ENCODE measurements around the gene CNTD1. TPM values are rescaled to one million over a fixed set of nuclear protein-coding genes. Genes with fewer than 3 reads are reported as not detected.

Gene CNTD1
- total RNA-seq, 4 donors from 2014 or later: 0.09 to 2.9 TPM; not detected in 2

DNA sequence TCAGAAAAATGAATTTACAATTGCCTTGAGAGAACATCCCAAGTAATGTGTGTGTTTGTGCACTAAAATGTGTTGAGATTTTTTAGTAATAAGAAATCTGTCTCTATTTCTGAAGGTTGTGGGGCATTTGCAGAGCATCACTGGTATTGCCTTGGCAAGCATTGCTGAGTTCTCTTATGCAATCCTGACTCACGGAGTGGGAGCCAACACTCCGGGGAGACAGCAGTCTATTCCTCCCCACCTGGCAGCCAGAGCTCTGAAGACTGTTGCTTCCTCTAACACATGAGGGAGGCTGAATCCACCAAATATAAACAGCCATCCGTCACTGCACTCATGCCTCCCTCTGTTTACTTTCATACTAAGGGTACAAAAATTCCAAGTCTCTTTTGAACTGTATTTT, 10.6 kb downstream of the CNTD1 start:
- DNase-seq (ENCODE audit: low spot score) (no peak), ATAC-seq (ENCODE audit: low FRiP score) (peak; percentile 97)
- TF ChIP-seq, protein P1, sequence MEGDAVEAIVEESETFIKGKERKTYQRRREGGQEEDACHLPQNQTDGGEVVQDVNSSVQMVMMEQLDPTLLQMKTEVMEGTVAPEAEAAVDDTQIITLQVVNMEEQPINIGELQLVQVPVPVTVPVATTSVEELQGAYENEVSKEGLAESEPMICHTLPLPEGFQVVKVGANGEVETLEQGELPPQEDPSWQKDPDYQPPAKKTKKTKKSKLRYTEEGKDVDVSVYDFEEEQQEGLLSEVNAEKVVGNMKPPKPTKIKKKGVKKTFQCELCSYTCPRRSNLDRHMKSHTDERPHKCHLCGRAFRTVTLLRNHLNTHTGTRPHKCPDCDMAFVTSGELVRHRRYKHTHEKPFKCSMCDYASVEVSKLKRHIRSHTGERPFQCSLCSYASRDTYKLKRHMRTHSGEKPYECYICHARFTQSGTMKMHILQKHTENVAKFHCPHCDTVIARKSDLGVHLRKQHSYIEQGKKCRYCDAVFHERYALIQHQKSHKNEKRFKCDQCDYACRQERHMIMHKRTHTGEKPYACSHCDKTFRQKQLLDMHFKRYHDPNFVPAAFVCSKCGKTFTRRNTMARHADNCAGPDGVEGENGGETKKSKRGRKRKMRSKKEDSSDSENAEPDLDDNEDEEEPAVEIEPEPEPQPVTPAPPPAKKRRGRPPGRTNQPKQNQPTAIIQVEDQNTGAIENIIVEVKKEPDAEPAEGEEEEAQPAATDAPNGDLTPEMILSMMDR (IDR thresholded peaks at IDR 0.05): no peak

DNA sequence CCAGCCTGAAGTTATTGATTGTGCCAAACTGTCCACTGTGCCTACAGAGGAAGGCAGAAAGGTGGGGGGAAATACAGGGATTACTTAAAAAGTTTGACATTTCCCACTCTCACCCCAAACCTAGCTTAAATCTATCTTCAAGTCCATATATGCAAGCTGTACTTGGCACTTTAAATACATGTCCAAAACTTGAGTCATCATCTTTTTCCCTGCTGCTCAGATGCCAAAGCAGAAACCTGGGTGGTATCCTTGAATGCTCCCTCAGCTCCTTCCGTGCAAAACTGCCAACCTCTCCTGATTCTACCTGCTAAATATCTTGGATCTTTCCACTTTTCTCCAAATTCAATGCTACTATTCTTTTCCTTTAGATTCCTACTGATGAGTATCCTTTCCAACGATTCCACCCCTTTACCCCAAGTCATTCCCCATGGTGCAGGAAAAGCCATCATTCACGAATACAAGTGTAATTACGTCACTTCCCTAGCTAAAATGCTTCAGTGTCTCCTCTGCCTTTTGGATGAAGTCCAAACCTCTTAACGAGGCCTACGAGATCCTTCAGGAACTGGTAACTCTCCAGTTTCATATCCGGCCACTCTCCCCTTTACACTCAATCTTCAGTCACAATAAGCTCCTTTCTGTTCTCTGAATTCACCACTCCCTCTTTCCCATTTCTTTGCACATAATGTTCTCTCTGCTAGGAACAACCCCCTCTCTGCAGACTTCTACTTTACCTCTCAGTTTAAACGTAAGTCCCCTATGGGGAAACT, 16.2 kb downstream of the CNTD1 start:
- TF ChIP-seq, protein P1 (IDR thresholded peaks at IDR 0.05): no peak
- ATAC-seq (ENCODE audit: low FRiP score) (peak; percentile 70), DNase-seq (ENCODE audit: low spot score) (no peak)

DNA sequence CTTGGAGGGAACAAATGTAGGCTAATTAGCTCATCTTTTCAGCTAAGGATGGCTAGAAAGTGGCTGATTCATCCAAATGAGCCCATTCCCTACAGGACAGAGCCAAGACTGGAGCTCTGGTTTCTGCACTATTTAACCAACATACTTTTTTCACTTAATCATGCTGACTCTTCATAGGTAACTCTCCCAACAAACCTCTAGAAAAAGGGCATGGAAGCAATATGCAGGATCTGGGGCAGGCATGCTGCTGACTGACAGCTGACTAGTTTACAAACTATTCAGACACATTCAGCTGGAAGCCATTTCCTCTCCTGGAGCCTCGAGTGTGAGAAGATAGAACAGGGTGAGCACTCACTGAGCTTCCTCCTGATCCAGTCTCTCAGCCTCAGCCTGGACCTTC, 19.2 kb downstream of the CNTD1 start:
- TF ChIP-seq, protein P1 (IDR thresholded peaks at IDR 0.05): no peak
- ATAC-seq (ENCODE audit: low FRiP score): no peak
- no peak for DNase-seq (ENCODE audit: low spot score)

DNA sequence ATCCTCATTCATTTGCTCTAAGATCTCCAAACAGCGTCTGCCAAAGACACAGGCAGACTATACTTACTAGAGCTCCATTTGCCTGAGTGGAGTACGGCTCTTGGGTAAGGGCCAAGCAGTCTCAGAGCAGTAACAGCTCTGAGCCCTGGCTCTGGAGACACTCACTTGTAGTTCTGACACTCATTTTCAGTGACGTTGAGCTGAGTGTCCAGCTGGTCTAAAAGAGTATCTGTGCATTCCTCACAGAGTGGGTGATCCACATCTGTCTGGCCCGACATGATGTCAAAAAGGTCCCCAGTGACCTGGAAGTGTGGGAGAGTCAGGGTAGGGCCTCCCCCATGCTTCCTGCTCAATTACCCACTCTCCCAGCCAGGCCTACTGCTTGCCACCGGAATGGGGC, 19.7 kb downstream of the CNTD1 start:
- ATAC-seq (ENCODE audit: low FRiP score) (no peak), DNase-seq (ENCODE audit: low spot score) (no peak)
- TF ChIP-seq, protein P1 (IDR thresholded peaks at IDR 0.05): no peak

DNA sequence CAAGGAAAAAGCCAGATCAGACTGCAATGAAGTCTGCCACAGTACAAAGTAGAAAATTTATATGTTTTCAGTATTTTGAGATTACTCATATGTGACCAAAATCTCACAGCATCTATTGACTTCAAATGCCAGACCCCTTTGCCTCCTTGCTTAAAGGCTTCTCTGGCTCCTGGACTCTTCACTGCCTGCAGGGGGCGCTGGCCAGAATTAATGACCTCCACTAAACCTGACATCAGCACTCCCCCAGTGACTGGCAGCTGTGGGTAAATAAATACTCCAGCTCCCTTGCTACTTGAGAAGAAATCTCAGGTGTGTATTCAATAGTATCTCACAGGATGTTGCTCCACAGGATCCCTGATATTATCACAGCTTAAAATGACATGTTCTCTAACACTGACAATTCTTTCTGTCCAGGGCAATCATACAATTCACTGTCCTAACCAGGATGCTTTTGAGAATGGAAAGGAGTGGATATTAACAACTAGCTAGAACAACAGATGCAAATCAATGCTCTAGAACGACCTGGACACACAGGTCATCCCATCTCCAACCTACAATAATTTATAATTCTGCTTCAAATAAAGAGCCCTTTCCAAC, 21.4 kb downstream of the CNTD1 start:
- ATAC-seq (ENCODE audit: low FRiP score) (no peak), DNase-seq (ENCODE audit: low spot score) (no peak)
- TF ChIP-seq, protein P1 (IDR thresholded peaks at IDR 0.05): no peak

DNA sequence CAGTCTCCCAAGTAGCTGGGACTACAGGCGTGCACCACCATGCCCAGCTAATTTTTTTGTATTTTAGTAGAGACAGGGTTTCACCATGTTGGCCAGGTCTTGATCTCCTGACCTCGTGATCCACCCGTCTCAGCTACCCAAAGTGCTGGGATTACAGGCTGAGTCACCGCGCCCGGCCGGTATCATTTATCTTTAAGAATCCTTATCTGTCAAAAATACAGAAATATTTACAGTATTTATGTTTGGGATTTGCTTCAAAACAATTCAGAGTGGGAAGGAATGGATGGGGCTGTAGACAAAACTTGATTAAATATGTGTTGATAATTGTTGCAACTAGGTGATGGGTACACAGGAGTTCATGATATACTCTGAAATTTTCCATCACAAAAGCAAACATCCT, 22.5 kb downstream of the CNTD1 start:
- ATAC-seq (ENCODE audit: low FRiP score) (no peak), DNase-seq (ENCODE audit: low spot score) (no peak)
- TF ChIP-seq, protein P1 (IDR thresholded peaks at IDR 0.05): no peak

DNA sequence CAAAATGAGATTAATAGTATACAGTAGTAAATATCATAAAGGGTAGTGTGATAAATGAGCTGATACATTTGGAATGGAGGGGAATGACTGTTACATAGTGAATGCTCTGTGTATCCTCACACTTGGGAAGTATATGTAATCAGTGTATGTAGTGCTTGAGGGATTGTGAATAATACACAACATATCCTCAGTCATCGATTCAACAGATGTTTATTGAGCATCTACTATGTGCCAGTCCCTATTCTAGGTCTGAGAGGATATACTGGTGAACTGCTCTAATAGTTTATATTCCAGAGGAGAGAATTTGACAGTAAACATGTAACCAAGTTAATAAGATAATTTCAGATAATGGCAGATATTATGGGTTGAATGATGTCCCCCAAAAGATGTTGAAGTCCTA, 28.8 kb downstream of the CNTD1 start:
- no peak for ATAC-seq (ENCODE audit: low FRiP score)

More for the DNA sequence above, 28.8 kb downstream of the CNTD1 start:
- TF ChIP-seq, protein P1 (IDR thresholded peaks at IDR 0.05): no peak
- no peak for DNase-seq (ENCODE audit: low spot score)
